Measurements from ENCODE around the gene COL1A2.

The COL1A2 gene

GRCh38 chr7:94436700-94437099 is 42.0 kb downstream of the COL1A2 start:
- TF ChIP-seq EZH2 (optimal IDR thresholded peaks at IDR 0.05; ENCODE audit: low read depth, low read length): no peak
- TF ChIP-seq CTCF (IDR thresholded peaks at IDR 0.05; ENCODE audit: low read length): no peak
- TF ChIP-seq EZH2phosphoT487 (IDR thresholded peaks at IDR 0.05; ENCODE audit: low read length): no peak
- no peak overlapping the region for H3K27ac ChIP-seq (ENCODE audit: low read length)
- H3K4me2 ChIP-seq (ENCODE audit: low read depth, low read length): no peak overlapping the region
- H3K36me3 ChIP-seq (replicated peaks; ENCODE audit: insufficient read depth, low read length): no peaks in the 10 kb centered on the region
- no peak overlapping the region for H3K4me3 ChIP-seq (ENCODE audit: low read length)
- H3K27me3 ChIP-seq (replicated peaks; ENCODE audit: insufficient read depth, low read length): no peaks in the 10 kb centered on the region
- H3K4me1 ChIP-seq (ENCODE audit: low read length): no peaks in the 10 kb centered on the region
- no peak for DNase-seq
- no peak overlapping the region for H2AFZ ChIP-seq (ENCODE audit: low read length)
- no peaks in the 10 kb centered on the region for H3K9me2 ChIP-seq (replicated peaks; ENCODE audit: insufficient read depth, low read length)
- H3K9ac ChIP-seq (ENCODE audit: low read length): no peak overlapping the region
- H4K20me1 ChIP-seq (ENCODE audit: insufficient read depth, low read length): no peaks in the 10 kb centered on the region
- H3F3A ChIP-seq (ENCODE audit: insufficient read depth, low read length): no peaks in the 10 kb centered on the region
- no peaks in the 10 kb centered on the region for H3K9me3 ChIP-seq (replicated peaks; ENCODE audit: insufficient read depth, low read length)
- H3K79me2 ChIP-seq (ENCODE audit: low read length): no peaks in the 10 kb centered on the region

- no peaks in the 10 kb centered on the region for H3K9me2 ChIP-seq (replicated peaks; ENCODE audit: insufficient read depth, low read length)
- H3K36me3 ChIP-seq (replicated peaks; ENCODE audit: insufficient read depth, low read length): no peaks in the 10 kb centered on the region
- no peaks in the 10 kb centered on the region for H3K79me2 ChIP-seq (ENCODE audit: low read length)
- no peaks in the 10 kb centered on the region for H3F3A ChIP-seq (ENCODE audit: insufficient read depth, low read length)
- H3K27me3 ChIP-seq (replicated peaks; ENCODE audit: insufficient read depth, low read length): no peaks in the 10 kb centered on the region
- no peaks in the 10 kb centered on the region for H4K20me1 ChIP-seq (ENCODE audit: insufficient read depth, low read length)
- H3K9ac ChIP-seq (ENCODE audit: low read length): no peak overlapping the region
- H3K9me3 ChIP-seq (replicated peaks; ENCODE audit: insufficient read depth, low read length): no peaks in the 10 kb centered on the region
- H2AFZ ChIP-seq (ENCODE audit: low read length): no peak overlapping the region
- H3K4me1 ChIP-seq (ENCODE audit: low read length): no peaks in the 10 kb centered on the region
- no peak overlapping the region for H3K4me3 ChIP-seq (ENCODE audit: low read length)
- DNase-seq: no peak
- no peak overlapping the region for H3K27ac ChIP-seq (ENCODE audit: low read length)
- TF ChIP-seq EZH2 (optimal IDR thresholded peaks at IDR 0.05; ENCODE audit: low read depth, low read length) (no peak), EZH2phosphoT487 (IDR thresholded peaks at IDR 0.05; ENCODE audit: low read length) (no peak), CTCF (IDR thresholded peaks at IDR 0.05; ENCODE audit: low read length) (no peak)
- no peak overlapping the region for H3K4me2 ChIP-seq (ENCODE audit: low read depth, low read length)
Measured at GRCh38 chr7:94439893-94440381, 45.2 kb downstream of the COL1A2 start.

DNA sequence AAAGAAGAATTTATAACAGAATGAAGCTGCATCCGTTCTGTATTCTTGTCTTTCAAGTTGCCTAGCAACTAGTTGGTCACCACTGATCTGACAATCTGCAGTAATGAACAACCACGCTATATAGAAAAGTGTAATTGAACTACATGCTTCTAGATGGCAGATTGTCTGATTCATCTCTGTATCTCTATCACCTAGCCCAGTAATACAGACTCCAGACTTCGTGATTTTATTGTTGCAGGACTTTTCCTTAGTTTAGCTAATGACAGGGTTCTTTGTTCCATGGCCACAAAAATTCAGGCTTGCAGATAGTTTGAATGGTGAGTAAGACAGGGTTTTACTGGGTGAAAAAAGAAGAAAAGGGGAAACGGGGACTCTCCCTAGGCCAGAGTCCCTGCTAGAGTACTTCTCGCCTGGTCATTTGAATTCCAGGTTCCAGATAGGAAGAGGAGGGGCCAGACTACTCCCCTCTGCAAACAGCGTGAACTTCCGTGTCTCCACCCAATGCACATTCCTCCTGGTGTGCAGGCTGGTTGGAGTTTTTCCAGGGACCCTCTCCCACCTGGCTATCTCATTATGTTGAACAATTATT is 45.9 kb downstream of the COL1A2 start:
- Histone ChIP-seq H3K4me3 (ENCODE audit: low read length) (no peak overlapping the region), H3K4me2 (ENCODE audit: low read depth, low read length) (no peak overlapping the region), H3K27ac (ENCODE audit: low read length) (no peak overlapping the region), H3K9ac (ENCODE audit: low read length) (no peak overlapping the region), H3K9me3 (replicated peaks; ENCODE audit: insufficient read depth, low read length) (no peaks in the 10 kb centered on the region), H3K36me3 (replicated peaks; ENCODE audit: insufficient read depth, low read length) (no peaks in the 10 kb centered on the region), H3F3A (ENCODE audit: insufficient read depth, low read length) (no peaks in the 10 kb centered on the region), H3K4me1 (ENCODE audit: low read length) (no peaks in the 10 kb centered on the region), H3K79me2 (ENCODE audit: low read length) (no peaks in the 10 kb centered on the region), H3K27me3 (replicated peaks; ENCODE audit: insufficient read depth, low read length) (no peaks in the 10 kb centered on the region), H2AFZ (ENCODE audit: low read length) (no peak overlapping the region), H3K9me2 (replicated peaks; ENCODE audit: insufficient read depth, low read length) (no peaks in the 10 kb centered on the region), H4K20me1 (ENCODE audit: insufficient read depth, low read length) (no peaks in the 10 kb centered on the region)
- no peak for DNase-seq
- TF ChIP-seq CTCF (IDR thresholded peaks at IDR 0.05; ENCODE audit: low read length) (no peak), EZH2phosphoT487 (IDR thresholded peaks at IDR 0.05; ENCODE audit: low read length) (no peak), EZH2 (optimal IDR thresholded peaks at IDR 0.05; ENCODE audit: low read depth, low read length) (no peak)

Data from MM.1S (cell line).